Dendritic cell treated with granulocyte-macrophage colony-stimulating factor and Interleukin-4, amounts not matched to agents 40 ng/mL and 50 ng/mL, for 4 days (primary cell): ENCODE data around the gene AMBP.

Source experiments
- H3K27ac Mint-ChIP-seq: one replicate; pipeline ENCODE4 v1.8.0; 2022; ENCODE audit warnings: mild to moderate bottlenecking, mixed read lengths
- H3K27me3 Mint-ChIP-seq: one replicate; pipeline ENCODE4 v1.8.0; 2022; ENCODE audit warnings: mild to moderate bottlenecking, mixed read lengths
- H3K36me3 Mint-ChIP-seq: one replicate; pipeline ENCODE4 v1.8.0; 2022; ENCODE audit warnings: low read depth, mixed read lengths
- H3K4me1 Mint-ChIP-seq: one replicate; pipeline ENCODE4 v1.8.0; 2022; ENCODE audit warnings: low read depth, mixed read lengths
- H3K4me3 Mint-ChIP-seq: one replicate; pipeline ENCODE4 v1.8.0; 2022; ENCODE audit warnings: mild to moderate bottlenecking, moderate library complexity, mixed read lengths
- H3K9me3 Mint-ChIP-seq: one replicate; pipeline ENCODE4 v1.8.0; 2022; ENCODE audit warnings: mixed read lengths
- intact Hi-C: fragments of 100-400 bp; cut with micrococcal nuclease; formaldehyde crosslinking; loops from one replicate; pipeline ENCODE4 v1.15.0; 2022

The AMBP gene

DNA sequence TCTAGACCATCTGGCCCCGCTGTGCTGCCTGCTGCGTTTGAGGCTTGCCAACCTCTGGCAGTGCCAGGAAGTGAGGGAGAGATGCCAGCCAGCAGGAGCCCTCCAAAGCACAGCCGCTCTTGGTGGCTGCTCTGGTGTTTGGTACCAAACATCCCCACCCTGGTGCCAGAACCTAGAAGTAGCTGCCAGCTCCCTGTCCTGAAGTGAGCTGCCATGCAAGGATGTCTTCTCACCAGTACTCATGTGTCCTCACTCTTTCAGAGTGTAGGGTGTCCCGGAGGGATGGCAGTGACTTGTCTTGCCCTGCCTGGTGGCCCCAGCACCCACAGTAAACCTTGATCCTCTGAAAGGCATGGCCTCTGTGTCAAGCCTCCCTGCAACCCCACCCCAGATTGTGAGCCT, 43.4 kb downstream of the AMBP start:
- Mint-ChIP-seq H3K4me3 (no peak overlapping the region), H3K27ac (no peak overlapping the region), H3K27me3 (no peaks in the 10 kb centered on the region), H3K9me3 (no peaks in the 10 kb centered on the region), H3K36me3 (peaks cover 29% of the 10 kb centered on the region), H3K4me1 (no peaks in the 10 kb centered on the region)
- intact Hi-C loops = no loop called here

DNA sequence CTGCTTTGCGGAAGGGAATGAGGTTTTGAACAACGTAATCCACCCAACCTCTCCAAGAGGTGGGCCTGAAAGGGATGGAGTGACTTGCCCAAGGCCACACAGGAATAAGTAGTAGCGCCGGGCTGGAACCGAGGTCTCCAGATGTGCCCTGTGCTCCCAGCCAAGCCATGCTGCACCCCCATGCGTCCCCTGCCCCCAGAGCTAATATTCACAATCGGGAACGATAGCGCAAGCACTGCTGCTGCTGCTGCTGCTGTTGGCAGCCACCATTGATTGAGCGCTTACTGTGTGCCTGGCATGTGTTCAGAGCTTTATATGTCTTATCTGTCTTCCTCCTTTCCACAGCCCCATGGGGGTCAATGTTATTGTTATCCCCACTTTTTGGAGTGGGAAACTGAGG, 43.9 kb downstream of the AMBP start:
- Mint-ChIP-seq H3K4me3 (no peak overlapping the region), H3K9me3 (no peaks in the 10 kb centered on the region), H3K27ac (no peak overlapping the region), H3K4me1 (no peaks in the 10 kb centered on the region), H3K36me3 (peaks cover 31% of the 10 kb centered on the region), H3K27me3 (no peaks in the 10 kb centered on the region)
- intact Hi-C loops = no loop called here

DNA sequence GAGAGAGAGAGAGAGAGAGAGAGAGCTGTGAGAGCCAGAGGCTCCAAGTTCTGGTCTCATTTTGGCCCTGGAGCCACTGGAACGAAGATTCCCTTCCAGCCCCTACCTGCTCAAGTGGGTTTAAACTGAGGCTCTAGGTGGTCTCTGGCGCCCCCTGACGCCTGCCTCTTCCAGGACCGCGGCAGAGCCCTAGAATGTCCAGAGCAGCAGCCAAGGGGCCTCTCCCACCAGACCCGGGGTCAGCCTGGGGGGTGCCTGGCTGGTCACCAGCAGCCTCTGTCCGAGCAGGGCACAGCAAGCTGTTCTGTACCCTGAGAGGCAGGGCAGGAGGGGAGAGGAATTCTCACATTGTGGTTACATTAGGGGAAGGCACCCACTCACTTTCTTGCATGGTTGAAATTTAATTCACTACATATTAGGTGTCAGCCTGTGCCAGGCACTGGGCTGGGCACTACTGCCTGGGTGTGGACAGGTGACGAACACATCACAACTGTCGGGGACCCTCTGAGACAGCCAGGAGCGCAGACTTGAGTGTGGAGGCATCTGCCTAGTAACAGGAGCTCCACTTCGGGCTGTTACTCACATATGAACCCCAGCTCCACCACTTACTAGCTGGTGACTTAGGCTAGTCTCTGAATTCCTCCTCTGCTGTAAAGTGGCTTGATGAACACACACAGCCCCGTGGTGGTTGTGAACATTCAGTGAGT, 44.5 kb downstream of the AMBP start:
- Mint-ChIP-seq H3K4me1 (no peaks in the 10 kb centered on the region), H3K4me3 (no peak overlapping the region), H3K27me3 (no peaks in the 10 kb centered on the region), H3K9me3 (no peaks in the 10 kb centered on the region), H3K36me3 (peaks cover 37% of the 10 kb centered on the region), H3K27ac (no peak overlapping the region)
- intact Hi-C loops = loop anchor here (2.0 kb wide), 1 partner anchor 227 kb away; no protein-coding TSS in a partner anchor

DNA sequence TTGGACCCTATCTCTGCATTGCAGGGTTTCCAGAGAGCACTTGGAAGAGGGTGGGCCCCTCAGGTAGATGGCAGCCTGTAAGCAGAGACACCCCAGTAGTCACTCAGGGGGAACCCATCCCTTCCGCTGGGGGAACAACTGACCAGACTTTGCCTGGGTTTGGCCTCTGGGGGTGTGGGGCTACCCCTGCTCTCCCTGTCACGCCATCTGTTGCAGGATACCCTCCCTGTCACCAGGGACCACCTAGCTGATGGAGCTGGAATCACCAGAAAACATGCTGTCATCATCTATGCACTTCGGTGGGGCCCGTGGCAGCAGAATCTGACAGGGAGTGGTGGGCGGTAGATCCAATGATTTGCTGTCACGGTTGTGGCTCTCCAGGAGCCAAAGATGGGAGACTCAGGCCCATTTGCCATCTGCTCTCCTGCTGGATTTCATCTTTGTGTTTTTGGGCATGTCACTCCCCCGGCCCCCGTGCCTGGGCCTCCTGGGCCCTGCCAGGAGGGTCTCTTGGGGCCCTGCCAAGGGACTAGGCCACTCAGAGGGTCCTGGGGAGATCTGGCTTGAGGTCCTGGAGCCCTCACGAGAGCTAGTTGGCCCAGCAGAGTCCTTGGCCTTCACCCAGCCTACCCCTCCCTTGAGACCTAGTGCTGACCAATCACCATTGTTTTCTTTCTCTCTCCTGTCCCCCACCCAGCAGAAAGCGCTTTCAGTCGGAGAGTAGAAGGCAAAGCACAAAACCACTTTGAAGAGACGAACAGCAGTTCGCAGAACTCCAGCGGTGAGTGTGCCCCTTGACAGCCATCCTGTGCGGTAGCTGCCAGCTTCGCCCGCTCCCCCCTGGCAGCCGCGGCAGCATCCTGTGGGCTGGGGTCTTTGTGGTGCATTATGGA, 45.9 kb downstream of the AMBP start:
- Mint-ChIP-seq H3K27me3 (no peaks in the 10 kb centered on the region), H3K4me3 (no peak overlapping the region), H3K27ac (no peak overlapping the region), H3K4me1 (no peaks in the 10 kb centered on the region), H3K36me3 (peaks cover 34% of the 10 kb centered on the region), H3K9me3 (no peaks in the 10 kb centered on the region)
- intact Hi-C loops = loop anchor here (2.0 kb wide), 1 partner anchor 225 kb away; no protein-coding TSS in a partner anchor

DNA sequence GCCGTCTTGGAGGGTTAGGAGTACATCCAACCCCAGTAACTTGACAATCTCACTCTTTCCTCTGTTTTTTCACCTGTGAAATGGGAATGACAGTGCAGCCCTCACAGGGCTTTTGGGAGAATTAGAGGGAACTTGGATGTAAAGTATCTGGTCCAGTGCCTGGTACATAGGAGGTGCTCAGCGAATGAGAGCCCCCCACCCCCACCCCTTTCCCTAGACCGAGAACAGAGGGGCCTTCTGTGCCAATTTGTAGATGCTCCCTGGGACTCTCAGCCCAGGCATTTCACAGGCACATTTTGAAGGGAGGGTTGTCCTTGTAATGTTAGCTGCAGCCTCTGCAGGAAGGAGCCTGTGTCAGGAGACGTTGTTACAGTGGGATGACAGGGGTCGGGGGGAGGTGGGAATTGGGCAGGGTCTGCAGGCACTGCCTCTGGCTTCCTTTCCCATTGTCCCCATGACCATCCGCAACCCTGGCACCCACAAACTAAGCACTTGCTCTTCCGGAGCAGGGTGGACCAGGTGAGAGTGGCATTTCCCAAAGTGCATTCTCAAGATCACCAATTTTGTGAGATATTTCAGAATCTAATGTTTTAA, 47.0 kb downstream of the AMBP start:
- Mint-ChIP-seq H3K9me3 (no peaks in the 10 kb centered on the region), H3K36me3 (peaks cover 24% of the 10 kb centered on the region), H3K27me3 (no peaks in the 10 kb centered on the region), H3K27ac (no peak overlapping the region), H3K4me3 (no peak overlapping the region), H3K4me1 (no peaks in the 10 kb centered on the region)
- intact Hi-C loops = no loop called here

DNA sequence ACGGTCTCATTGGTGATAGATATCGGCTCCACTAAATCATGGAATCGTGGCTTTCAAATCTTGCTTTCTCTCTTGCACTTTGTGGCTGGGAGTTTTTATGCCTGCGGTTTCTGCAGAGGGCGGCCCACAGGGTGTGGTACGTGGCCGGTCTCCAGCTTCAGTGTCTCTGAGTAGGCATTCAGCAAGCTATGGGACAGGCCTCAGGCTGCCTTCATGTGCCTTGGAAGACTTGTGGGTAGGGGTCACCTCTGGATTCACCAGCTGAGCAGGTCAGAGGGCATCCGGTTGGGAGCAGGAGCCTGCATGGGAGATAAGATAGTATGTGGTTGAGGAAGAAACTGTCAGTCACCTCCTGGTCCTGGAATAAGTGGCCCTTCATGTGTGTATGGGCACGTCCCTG, 47.7 kb downstream of the AMBP start:
- intact Hi-C loops = no loop called here
- H3K27me3 Mint-ChIP-seq = no peaks in the 10 kb centered on the region
- no peak overlapping the region for H3K27ac Mint-ChIP-seq
- H3K4me1 Mint-ChIP-seq = no peaks in the 10 kb centered on the region
- H3K4me3 Mint-ChIP-seq = no peak overlapping the region
- H3K9me3 Mint-ChIP-seq = no peaks in the 10 kb centered on the region
- peaks cover 16% of the 10 kb centered on the region for H3K36me3 Mint-ChIP-seq

DNA sequence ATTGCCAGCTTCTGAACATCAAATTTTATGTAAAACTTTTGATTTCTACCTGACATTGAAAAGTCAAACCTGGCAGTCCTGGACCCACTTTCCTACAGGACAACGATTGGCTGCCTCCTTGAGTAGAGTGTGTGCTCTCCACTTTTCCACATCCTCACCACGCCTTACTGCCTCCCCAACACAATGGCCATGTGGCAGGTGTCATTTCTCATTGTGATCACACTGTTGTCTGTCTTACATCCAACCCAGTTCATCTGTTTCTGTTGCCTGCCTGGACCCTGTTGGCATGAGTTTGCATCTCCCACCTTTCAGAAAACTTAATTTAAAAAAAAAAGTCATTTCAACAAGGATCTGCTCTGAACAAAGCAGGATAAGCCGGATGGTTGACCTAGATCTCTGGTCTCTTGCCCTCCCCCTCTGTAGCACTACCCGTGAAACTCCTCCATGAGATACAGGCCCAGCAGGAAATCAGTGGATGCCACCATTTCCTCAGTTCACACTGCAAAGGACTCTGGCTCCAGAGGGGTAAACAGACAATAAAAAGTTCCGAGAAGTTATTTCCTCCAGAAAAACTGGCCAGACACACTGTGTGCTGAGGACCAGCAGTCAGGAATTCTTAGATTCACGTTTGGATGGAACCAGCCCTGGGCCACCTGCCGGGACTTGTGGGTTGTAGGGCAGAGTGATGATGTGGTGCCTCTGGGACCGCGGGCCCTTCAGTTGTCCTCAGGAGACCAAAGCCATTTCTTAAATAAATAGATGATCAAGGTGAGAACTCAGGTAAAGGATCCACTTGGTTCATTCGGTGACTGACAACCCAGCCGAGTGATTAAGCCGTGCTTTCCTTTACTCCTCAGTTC, 48.6 kb downstream of the AMBP start:
- Mint-ChIP-seq H3K36me3 (peaks cover 20% of the 10 kb centered on the region), H3K4me1 (no peaks in the 10 kb centered on the region), H3K27ac (no peak overlapping the region), H3K27me3 (no peaks in the 10 kb centered on the region), H3K4me3 (no peak overlapping the region), H3K9me3 (peaks cover under 1% of the 10 kb centered on the region)
- intact Hi-C loops = no loop called here

DNA sequence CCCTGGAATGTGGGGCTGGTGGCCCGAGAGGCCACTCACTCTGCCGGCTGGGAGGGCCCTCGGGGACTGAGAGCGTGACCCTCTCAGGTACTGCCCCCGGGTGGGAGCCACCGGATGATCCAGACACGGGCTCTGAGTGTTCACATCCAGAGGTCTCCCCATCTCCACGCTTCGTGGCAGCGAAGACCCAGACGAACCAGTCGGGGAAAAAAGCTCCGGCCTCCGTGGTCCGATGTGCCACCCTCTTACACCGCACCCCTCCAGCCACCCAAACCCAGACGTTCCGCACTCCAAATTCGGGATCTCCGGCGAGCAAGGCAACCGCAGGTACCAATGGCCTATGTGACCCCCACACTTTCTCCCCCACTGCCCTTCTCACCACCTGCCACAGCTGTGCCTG, 49.5 kb downstream of the AMBP start:
- Mint-ChIP-seq H3K4me1 (no peaks in the 10 kb centered on the region), H3K36me3 (peaks cover 28% of the 10 kb centered on the region), H3K27me3 (no peaks in the 10 kb centered on the region), H3K9me3 (peaks cover 10% of the 10 kb centered on the region), H3K4me3 (no peak overlapping the region), H3K27ac (no peak overlapping the region)
- intact Hi-C loops = no loop called here

DNA sequence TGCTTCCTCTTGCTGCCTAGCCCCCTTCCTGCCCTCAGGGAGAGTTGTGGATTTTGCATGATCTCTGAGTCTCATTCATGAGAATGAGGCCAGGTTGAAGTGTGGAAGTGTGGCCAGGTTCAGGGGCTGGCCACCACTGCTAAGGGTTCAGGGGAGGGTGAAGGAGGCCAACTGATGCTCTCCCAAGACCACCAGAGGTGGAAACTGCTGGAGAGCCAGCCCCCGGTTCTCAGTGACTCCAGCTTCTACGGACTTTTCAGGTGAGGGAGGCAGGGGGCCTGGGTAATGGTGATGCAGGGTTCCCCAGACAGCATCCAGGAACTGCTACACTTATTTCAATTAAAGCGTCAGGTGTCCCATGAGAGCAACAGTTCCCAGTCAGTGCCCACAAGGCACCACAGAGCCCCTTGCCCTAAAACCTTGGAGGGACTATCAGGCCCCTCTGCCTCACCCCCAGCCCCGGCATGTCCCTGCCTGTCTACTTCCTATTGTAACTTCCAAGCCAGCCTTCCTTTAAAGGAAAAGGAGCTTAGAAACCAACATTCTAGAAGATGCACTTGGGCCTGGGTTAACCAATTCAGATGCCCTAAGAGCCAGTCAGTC, 50.1 kb downstream of the AMBP start:
- Mint-ChIP-seq H3K4me3 (no peak overlapping the region), H3K36me3 (peaks cover 29% of the 10 kb centered on the region), H3K27ac (no peak overlapping the region), H3K27me3 (no peaks in the 10 kb centered on the region), H3K4me1 (no peaks in the 10 kb centered on the region), H3K9me3 (peaks cover 17% of the 10 kb centered on the region)
- intact Hi-C loops = no loop called here

DNA sequence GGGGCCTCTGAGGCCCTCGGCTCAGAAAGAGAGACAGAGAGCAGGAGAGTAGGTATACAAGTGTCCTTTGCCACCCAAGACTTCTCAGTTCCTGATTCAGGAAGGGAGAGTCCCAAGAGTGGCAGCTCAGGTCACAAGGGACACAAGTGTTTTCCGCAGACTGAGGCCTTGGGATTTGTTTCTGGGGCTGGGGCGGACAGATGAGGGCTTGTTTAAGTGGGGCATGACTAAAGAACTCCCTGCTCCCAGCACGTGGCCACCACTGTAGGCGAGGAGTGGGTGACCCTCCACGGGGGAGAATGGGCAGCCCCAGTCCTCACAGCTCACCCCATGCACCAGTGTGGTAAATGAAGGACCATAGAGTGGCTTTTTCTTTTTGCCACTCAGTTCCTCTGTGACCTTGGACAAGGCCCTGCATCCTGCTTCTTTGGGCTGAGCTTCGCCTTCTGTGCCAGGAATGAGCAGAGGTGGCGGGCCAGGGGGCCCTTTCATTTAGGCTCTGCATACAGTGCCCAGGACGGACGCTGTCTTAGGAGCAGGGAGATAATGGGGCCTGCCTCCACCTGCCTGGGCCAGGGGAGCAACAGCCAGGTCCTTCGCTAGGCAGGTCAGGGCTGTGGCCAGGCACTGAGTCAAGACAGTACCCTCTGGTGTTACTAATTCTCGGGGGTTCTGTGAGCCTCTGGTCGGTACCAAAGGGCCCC, 50.8 kb downstream of the AMBP start:
- no peaks in the 10 kb centered on the region for H3K27me3 Mint-ChIP-seq
- peaks cover 21% of the 10 kb centered on the region for H3K9me3 Mint-ChIP-seq
- H3K36me3 Mint-ChIP-seq = peaks cover 25% of the 10 kb centered on the region
- H3K4me3 Mint-ChIP-seq = no peak overlapping the region
- intact Hi-C loops = no loop called here
- H3K27ac Mint-ChIP-seq = no peak overlapping the region
- H3K4me1 Mint-ChIP-seq = no peaks in the 10 kb centered on the region

DNA sequence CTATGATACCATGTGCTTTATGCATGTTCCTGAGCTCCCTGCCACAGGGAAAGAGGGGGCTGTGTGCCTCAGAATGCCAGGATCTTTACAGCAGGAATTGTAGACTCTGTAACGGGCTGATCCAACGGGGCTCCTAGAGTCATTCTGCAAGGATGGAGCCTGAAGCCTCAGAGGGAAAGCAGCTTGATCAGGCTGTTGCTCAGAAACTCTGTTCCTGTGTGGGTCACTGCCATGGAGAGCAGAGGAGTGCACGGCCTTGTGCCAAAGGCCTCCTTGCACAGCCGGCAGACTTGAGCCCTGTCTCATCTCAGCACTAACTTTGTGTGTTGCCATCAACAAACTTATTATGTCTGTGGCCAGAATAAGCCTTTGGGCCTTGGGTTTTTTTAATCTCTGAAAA, 51.8 kb downstream of the AMBP start:
- H3K4me1 Mint-ChIP-seq = no peaks in the 10 kb centered on the region
- peaks cover 24% of the 10 kb centered on the region for H3K36me3 Mint-ChIP-seq
- no peak overlapping the region for H3K27ac Mint-ChIP-seq
- intact Hi-C loops = no loop called here
- no peaks in the 10 kb centered on the region for H3K27me3 Mint-ChIP-seq
- H3K4me3 Mint-ChIP-seq = no peak overlapping the region
- H3K9me3 Mint-ChIP-seq = peaks cover 21% of the 10 kb centered on the region

DNA sequence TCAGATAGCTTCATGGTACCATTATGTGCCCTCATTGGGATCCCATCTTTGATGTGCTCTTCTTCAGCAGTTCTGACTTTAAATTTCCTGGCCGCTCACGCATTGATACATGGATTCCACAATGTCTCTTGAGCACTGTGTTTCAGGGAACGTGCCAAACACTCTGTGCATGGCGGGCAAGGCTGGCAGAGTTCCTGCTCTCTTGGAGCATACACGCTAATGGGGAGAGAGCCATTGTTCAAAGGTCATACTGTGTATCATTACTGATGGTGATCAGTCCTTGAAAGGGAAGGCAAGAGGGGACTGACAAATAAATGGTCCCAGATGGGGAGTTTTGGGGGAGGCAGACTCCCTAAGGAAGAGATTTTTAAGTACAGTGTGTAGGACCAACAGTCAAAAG, 52.3 kb downstream of the AMBP start:
- H3K27me3 Mint-ChIP-seq = no peaks in the 10 kb centered on the region

More for the DNA sequence above, 52.3 kb downstream of the AMBP start:
- Mint-ChIP-seq H3K36me3 (peaks cover 24% of the 10 kb centered on the region), H3K4me3 (no peak overlapping the region), H3K27ac (no peak overlapping the region), H3K9me3 (peaks cover 21% of the 10 kb centered on the region), H3K4me1 (no peaks in the 10 kb centered on the region)
- intact Hi-C loops = no loop called here
